GM18519 (cell line): Measurements from ENCODE around the gene CLMP.
"Not testable (repeated sequence)": the region's sequence is repeated elsewhere in the genome, so short reads cannot be mapped to it uniquely, and the experiment has no call there.

Experiments
- ATAC-seq: cut with Tn5 transposase; IDR thresholded peaks from one replicate; pipeline ENCODE4 v1.9.1; 2021; ENCODE audit warnings: mild to moderate bottlenecking, moderate library complexity; ENCODE audit not compliant: unreplicated experiment, low FRiP score

Gene CLMP

GRCh38 chr11:123218451-123218850, 23.4 kb upstream of the CLMP start:
- no peak for ATAC-seq

- ATAC-seq = no peak
These were observed 22.8 kb upstream of the CLMP start for GRCh38 chr11:123217897-123218296.

DNA sequence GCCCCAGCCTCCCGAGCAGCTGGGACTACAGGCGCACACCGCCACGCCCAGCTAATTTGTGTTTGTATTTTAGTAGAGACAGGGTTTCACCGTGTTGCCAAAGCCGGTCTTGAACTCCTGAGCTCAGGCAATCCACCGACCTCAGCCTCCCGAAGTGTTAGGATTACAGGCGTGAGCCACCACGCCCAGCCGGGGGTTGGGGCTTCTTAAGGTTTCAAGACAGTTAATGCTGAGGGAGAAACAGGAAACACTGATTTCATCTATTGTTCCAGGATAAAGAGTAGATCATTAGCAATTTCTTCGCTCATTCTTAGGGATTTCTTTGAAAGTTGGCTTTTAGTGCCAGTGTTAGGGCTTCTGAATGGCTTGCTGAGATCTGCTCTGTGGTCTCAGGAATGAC, 21.2 kb upstream of the CLMP start:
- no peak for ATAC-seq

- ATAC-seq = no peak
These were observed 19.9 kb upstream of the CLMP start for GRCh38 chr11:123214940-123215339.

DNA sequence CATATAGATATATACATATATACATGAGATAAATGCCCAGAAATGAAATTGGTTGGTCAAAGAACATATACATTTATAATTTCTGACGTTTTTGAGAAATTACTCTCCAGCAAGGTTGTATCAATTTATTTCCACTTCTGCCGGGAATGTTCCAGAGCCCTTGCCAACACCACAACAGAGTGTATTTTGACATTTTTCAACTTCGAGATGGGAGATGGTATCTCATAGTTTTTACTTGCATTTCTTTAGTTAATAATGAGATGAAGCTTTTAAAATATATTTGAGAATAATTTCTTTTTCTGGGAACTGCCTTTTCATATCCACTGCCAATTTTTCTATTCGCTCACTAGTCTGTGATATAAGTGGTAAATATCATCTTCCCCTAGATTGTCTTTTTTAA, 19.3 kb upstream of the CLMP start:
- no peak for ATAC-seq

- ATAC-seq = no peak
These were observed 18.3 kb upstream of the CLMP start for GRCh38 chr11:123213307-123213771.

DNA sequence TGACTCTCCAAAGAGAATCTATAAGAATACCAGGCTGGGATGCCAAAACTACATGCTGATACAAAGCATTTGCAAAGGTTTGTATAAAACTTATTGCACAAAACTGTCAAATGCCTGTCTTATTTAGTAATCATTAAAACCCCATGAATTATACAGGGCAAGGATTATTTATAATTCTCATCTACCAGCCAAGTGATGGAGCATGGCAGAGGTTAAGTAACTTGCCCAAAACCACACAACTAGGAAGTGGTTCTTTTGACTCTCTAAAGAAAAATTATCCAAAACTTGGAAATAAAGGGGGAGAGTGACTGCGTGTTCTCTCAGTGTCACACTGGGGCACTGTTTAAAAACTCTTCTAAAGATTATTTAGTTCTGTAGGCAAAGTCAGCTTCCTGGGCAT, 17.4 kb upstream of the CLMP start:
- ATAC-seq = no peak

DNA sequence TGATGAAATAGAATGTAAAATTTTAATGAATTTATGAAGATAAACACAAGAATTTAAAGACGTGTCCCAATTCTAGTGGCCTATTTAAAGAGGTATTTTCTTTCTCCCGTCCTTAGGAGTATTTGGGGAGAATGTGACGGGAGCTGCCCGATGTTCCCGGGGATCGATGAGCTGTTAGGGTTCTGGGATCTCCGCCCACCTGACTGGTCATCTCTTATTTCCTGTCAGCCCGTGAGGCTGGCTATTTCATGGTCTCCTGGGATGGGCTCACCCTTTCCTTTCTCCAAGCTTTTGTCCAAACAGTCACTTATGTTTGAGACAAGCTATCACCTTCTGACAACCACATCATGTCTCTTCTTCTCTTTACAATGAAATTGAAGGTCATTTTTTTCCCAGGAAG, 16.9 kb upstream of the CLMP start:
- no peak for ATAC-seq

DNA sequence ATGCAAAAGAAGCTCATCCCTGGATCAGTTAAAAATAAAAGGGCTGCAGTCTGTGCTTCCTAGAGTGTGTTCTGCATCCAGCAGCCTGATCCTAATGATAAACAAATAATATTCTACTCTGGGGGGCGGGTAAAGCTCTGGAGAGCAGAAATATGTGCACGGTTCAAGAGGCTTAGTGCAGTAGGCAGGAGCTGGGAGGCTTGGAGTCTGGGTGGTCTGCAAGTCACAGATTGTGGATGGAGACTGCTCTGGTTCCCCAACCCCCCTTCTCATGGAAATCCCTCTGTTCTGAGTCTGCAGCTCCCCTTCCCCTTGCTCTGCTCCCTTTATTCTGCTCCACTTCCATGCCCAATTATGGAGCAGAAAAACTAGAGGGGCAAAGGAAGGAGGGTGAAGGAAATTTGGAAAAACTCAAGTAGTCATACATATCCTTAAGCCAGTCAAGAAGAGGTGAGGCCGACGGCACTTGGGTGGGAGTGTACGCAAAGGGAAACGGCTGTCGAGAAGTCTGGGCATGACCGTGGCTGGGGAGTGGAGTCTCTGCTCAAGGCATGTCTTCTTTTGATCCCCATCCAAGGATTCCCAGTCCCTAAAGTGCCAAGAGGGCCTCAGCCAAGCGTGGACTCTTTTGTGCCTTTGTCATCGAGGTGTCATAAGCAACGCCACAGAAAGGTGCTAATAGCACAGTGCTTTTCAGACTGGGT, 16.3 kb upstream of the CLMP start:
- ATAC-seq = no peak

DNA sequence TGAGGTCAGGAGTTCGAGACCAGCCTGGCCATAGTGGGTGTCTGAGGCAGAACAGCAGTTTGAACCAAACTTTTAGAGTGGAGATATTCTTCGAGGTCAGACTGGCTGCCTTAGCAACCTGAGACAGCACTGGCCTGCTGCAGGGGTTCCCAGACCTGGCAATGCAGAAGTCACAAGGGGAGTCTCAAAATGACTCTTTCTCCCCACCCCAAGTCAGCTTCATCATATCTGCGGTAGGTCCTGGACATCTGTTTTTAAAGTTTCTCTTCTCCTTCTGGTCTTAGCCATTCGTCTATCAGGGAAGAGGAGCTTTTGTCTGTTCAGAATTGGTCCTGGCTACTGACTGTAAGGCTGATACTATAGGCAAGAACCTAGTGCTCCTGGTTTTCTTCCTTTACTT, 14.5 kb upstream of the CLMP start:
- ATAC-seq = no peak

GRCh38 chr11:123206791-123207434, 11.9 kb upstream of the CLMP start:
- no peak for ATAC-seq

- not testable (repeated sequence) for ATAC-seq
These were observed 11.0 kb upstream of the CLMP start for GRCh38 chr11:123206055-123206454.

DNA sequence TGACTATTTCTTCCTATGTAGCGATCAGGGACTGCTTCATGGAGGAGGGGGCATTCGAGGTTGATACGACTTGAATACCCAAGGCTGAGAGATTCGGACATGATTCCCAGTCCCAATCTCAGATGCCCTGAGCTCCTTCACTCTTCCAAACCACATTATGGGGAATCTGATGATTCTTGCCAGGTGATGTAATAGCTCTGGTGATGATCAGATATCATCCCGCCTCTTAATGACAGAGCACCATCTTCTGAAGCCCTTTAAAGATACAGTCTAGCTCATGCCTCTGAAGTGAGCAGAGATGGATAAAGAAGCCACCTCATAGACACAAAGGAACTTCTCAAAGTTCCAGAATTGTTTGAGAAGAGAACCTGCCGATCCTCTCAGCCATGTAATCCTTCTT, 8.9 kb upstream of the CLMP start:
- no peak for ATAC-seq

GRCh38 chr11:123203471-123203870, 8.4 kb upstream of the CLMP start:
- ATAC-seq = no peak

GRCh38 chr11:123202155-123203151, 7.4 kb upstream of the CLMP start:
- no peak for ATAC-seq

DNA sequence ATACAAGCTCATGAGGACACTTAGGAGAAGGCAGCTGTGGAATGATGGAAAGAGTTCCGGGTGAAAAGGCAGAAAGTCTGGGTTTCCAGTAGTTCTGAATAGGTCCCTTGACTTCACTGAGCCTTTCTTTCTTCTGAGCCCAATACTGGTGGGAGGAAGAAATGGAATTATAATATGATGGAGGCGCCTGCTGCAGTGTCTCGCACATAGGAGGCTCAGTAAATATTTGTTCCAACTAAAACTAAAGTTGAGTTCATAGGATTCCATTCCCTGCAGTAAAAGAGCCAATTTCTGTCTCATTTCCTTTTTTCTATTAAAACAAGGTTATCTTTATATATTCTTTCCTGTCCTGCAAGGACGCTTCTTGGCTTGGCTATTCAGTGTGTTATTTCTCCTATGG, 5.2 kb upstream of the CLMP start:
- ATAC-seq = no peak

GRCh38 chr11:123197711-123198110, 2.7 kb upstream of the CLMP start:
- no peak for ATAC-seq

DNA sequence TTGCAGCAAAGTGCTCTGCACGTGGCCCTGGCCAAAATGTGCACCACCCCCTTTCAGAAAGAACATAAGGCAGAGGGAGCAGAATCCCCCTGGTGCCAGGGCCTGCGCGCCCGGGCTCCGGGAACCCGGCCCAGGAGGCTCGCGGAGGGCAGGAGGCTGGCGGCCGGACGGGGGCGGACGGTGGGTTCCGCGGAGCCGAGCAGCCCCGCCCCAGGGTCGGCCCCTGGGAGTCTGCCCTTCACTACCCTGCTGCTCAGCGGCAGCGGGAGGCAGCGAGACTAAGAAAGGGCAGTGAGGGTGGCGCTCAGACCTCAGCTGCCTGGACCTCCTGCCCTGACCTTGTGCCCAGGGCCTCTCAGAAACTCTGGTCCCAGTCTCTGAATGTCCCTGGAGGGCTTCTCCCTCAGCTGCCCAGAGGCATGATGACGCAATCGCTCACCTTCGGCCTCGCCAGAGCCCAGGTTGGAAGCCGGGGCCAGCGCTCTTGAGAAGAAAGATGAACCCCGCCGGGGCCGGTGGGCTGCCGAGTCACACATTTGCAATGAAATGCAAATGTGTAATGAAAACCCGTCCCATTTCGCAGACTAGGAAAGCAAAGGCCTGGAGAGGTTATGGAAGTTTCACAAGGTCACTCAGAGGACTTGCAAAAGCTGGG, 1.1 kb upstream of the CLMP start:
- no peak for ATAC-seq

DNA sequence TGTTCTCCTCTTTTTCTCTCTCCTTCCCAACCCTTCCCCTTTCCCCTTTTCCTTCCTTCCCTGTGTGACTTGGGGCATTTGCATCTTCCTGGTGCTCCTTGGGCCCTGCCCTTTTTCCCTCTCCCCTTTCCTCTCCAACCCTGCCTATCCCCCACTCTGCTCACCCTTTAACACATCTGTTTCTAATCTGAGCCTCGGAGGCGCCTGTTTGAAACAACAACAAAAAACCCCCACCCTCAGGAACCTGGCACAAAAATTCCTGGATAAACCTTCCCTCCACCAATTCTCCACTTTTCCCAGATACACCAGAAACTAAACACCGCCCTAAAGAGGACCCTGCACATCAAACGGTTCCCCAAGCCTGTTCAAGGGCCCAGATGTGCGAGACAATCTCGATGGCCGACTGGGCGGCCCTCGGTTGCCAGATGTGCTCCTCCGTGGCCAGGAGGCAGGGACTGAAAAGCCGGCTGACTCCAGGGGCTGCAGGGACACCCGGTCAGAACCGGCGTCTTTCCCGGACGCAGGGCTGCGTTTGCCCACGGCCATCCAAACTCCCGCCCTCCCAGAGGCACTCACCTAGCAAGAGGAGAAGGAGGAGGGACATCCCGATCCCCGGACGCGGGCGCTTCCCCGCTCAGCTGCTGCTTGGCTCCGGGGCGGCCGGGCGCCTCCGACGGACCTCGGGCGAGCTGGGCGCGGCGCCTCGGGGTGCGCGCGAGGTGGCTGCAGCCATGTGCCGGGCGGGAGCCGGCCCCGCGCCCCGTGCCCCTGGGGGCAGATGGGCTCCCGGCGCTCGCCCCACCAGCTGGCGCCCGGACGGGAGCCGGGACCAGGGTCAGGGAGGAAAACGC, 486 bp downstream of the CLMP start:
- ATAC-seq = no peak

GRCh38 chr11:123193742-123194141, 1.3 kb downstream of the CLMP start:
- ATAC-seq = no peak
